ENCODE results near the gene PDE6A. TPM values are rescaled to one million over a fixed set of nuclear protein-coding genes. Genes with fewer than 3 reads are reported as not detected.

Gene PDE6A
- total and polyA plus RNA-seq, 2 of the 8 experiments (the other 6 are each of a cell fraction or from before 2014, with no cell fraction given), result not detected

DNA sequence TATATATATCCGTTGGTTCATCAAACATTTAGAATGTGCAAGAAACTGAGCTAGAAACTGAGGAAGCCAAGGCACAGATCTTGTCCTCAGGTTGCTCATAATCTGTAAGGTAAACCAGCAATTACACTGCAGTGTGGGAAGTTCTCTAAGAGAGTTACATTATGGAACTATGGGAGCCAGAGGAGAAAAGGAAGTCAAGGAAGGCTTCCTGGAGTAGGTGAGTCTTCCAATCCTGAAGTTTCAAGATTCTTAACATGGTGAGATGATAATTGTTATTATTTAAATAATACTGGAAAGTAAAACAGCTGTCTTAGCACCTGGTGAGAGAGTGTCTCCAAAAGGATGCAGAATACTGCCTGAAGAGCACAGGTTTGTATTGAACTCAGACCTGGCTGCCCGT, 44.2 kb downstream of the PDE6A start:
- Histone ChIP-seq H2BK12ac (ENCODE audit: low read depth, low read length) (no peak overlapping the region), H2AK5ac (ENCODE audit: low read depth, low read length) (no peak overlapping the region), H3K27ac (ENCODE audit: low read depth, low read length) (no peak overlapping the region), H3K36me3 (ENCODE audit: control insufficient read depth in 2 of 4, insufficient read depth in 4 of 4, low read length in 3 of 4) (no peaks in the 10 kb centered on the region), H3K27me3 (replicated peaks in 1 of 4; ENCODE audit: control insufficient read depth in 3 of 4, extremely low read depth in 1 of 4, insufficient read depth in 3 of 4, low read length in 3 of 4) (peaks cover 0 to 2% (median 0%) of the 10 kb centered on the region in 4 experiments; a peak in 1 of 7 replicates), H3K14ac (ENCODE audit: insufficient read length) (no peak overlapping the region), H2BK5ac (ENCODE audit: low read depth, low read length) (no peak overlapping the region), H4K8ac (ENCODE audit: extremely low read depth, insufficient read depth, low read length) (no peak overlapping the region), H2BK120ac (replicated peaks; ENCODE audit: low read depth, low read length) (no peak overlapping the region), H3K79me1 (ENCODE audit: low read depth, low read length) (no peaks in the 10 kb centered on the region), H3K9ac (replicated peaks in 1 of 4; ENCODE audit: extremely low read depth in 1 of 4, low read depth in 3 of 4, low read length in 3 of 4) (no peak overlapping the region), H3K23me2 (ENCODE audit: low read depth, low read length) (no peaks in the 10 kb centered on the region; the same call in 1 of the 2 replicates), H4K20me1 (replicated peaks in 1 of 2; ENCODE audit: control insufficient read depth in 1 of 2, insufficient read depth in 2 of 2, low read length in 2 of 2) (no peaks in the 10 kb centered on the region), H3K4ac (replicated peaks; ENCODE audit: insufficient read length, low read depth, low read length) (no peak overlapping the region), H3K4me3 (ENCODE audit: extremely low read depth in 1 of 4, insufficient read depth in 2 of 4, low read depth in 3 of 4, low read length in 4 of 4) (no peak overlapping the region), H2AFZ (ENCODE audit: low read length) (no peak overlapping the region), H2BK20ac (ENCODE audit: low read length) (no peak overlapping the region), H3K18ac (ENCODE audit: extremely low read depth, low read length) (no peak overlapping the region), H3K4me2 (ENCODE audit: insufficient read depth in 1 of 2, low read depth in 2 of 2, low read length in 2 of 2) (no peak overlapping the region), H3K23ac (ENCODE audit: insufficient read length) (no peak overlapping the region), H4K5ac (ENCODE audit: insufficient read length, low read depth, low read length) (no peak overlapping the region), H3K4me1 (replicated peaks in 1 of 4; ENCODE audit: control insufficient read depth in 3 of 4, insufficient read depth in 4 of 4, low read length in 3 of 4) (no peaks in the 10 kb centered on the region), H4K91ac (replicated peaks; ENCODE audit: insufficient read length, low read length) (no peak overlapping the region), H2BK15ac (ENCODE audit: low read length) (no peak overlapping the region), H3K79me2 (ENCODE audit: control insufficient read depth in 1 of 2, insufficient read depth in 2 of 2, low read length in 2 of 2) (no peaks in the 10 kb centered on the region), H3K56ac (replicated peaks; ENCODE audit: insufficient read length, low read depth, low read length) (no peak overlapping the region), H3K9me3 (ENCODE audit: insufficient read depth in 2 of 2, low read depth in 1 of 2, low read length in 1 of 2) (no peaks in the 10 kb centered on the region)
- TF ChIP-seq BACH1 (IDR thresholded peaks at IDR 0.05; ENCODE audit: low read length) (no peak), CBX8 (IDR thresholded peaks at IDR 0.05; ENCODE audit: borderline replicate concordance, low read depth, low read length) (no peak), SP4 (IDR thresholded peaks at IDR 0.05; ENCODE audit: low read length) (no peak), EGR1 (IDR thresholded peaks at IDR 0.05; ENCODE audit: borderline replicate concordance, low read depth, low read length) (no peak), CTBP2 (IDR thresholded peaks at IDR 0.05; ENCODE audit: borderline replicate concordance, insufficient read depth, insufficient read length, low read length) (no peak), YY1 (IDR thresholded peaks at IDR 0.05; ENCODE audit: low read depth, low read length) (no peak), CBX5 (IDR thresholded peaks at IDR 0.05; ENCODE audit: low read depth, low read length) (no peak)
- DNase-seq (ENCODE audit: low read depth in 1 of 2, low spot score in 2 of 2) (no peak), FAIRE-seq (no peak)
- ChIA-PET POLR2A (ENCODE audit: partially characterized antibody) (no interaction called here), CTCF (ENCODE audit: partially characterized antibody) (interaction anchor here (0.6 to 1.8 kb wide), 4 partner anchors 23 to 216 kb away, joined by 3 to 6 read pairs (median 4); no protein-coding TSS in a partner anchor)
- WGBS, 2 experiments (ENCODE audit: extremely low coverage in 1 of 2, insufficient coverage in 1 of 2, insufficient read length in 1 of 2, insufficient replicate concordance in 2 of 2, low coverage in 1 of 2, low lambda C conversion rate in 2 of 2, missing lambda C conversion rate in 1 of 2), result 96% methylated on average over 1 of the region's 2 CpGs; no CpG with 5 or more reads in 1 of the 2 experiments
